ENCODE results near the gene ELMO3. TPM values are rescaled to one million over a fixed set of nuclear protein-coding genes. Genes with fewer than 3 reads are reported as not detected.

The ELMO3 gene
- total RNA-seq, 1 donor from 2014 or later: 1.7 TPM

- H3K36me3 Mint-ChIP-seq (ENCODE audit: unreplicated experiment): no peaks in the 10 kb centered on the region
- H3K4me3 Mint-ChIP-seq (ENCODE audit: unreplicated experiment): no peak overlapping the region
- peaks cover 18% of the 10 kb centered on the region for H3K4me1 Mint-ChIP-seq (ENCODE audit: unreplicated experiment)
- no peak for DNase-seq (ENCODE audit: extremely low spot score, unreplicated experiment)
- no peak overlapping the region for H3K27ac Mint-ChIP-seq (ENCODE audit: unreplicated experiment)
- no peaks in the 10 kb centered on the region for H3K27me3 Mint-ChIP-seq (ENCODE audit: unreplicated experiment)
- no peaks in the 10 kb centered on the region for H3K9me3 Mint-ChIP-seq (ENCODE audit: unreplicated experiment)
- TF ChIP-seq CTCF (IDR thresholded peaks at IDR 0.05): no peak
These were observed 11.6 kb upstream of the ELMO3 start for GRCh38 chr16:67187175-67187890.

- H3K27me3 Mint-ChIP-seq (ENCODE audit: unreplicated experiment): no peaks in the 10 kb centered on the region
These were observed 10.6 kb upstream of the ELMO3 start for GRCh38 chr16:67188323-67188722.

GRCh38 chr16:67188798-67189197 is 10.1 kb upstream of the ELMO3 start:
- no peaks in the 10 kb centered on the region for H3K36me3 Mint-ChIP-seq (ENCODE audit: unreplicated experiment)
- peaks cover 33% of the 10 kb centered on the region for H3K4me1 Mint-ChIP-seq (ENCODE audit: unreplicated experiment)

More at GRCh38 chr16:67188323-67188722, 10.6 kb upstream of the ELMO3 start:
- Mint-ChIP-seq H3K9me3 (ENCODE audit: unreplicated experiment) (no peaks in the 10 kb centered on the region), H3K4me3 (ENCODE audit: unreplicated experiment) (no peak overlapping the region), H3K4me1 (ENCODE audit: unreplicated experiment) (peaks cover 28% of the 10 kb centered on the region), H3K36me3 (ENCODE audit: unreplicated experiment) (no peaks in the 10 kb centered on the region), H3K27ac (ENCODE audit: unreplicated experiment) (no peak overlapping the region)
- DNase-seq (ENCODE audit: extremely low spot score, unreplicated experiment): no peak
- no peak for TF ChIP-seq CTCF (IDR thresholded peaks at IDR 0.05)

GRCh38 chr16:67190041-67190440 is 8.9 kb upstream of the ELMO3 start, which contains the start of gene EXOC3L1:
Gene EXOC3L1 (minus strand): TSS chr16:67190136. CDS start chr16:67189676, 460 bp downstream.
- Mint-ChIP-seq H3K27me3 (ENCODE audit: unreplicated experiment) (no peaks in the 10 kb centered on the region), H3K4me3 (ENCODE audit: unreplicated experiment) (no peak within 1 kb of the TSS), H3K27ac (ENCODE audit: unreplicated experiment) (no peak within 1 kb of the TSS), H3K9me3 (ENCODE audit: unreplicated experiment) (no peaks in the 10 kb centered on the region), H3K36me3 (ENCODE audit: unreplicated experiment) (peaks cover 4% of the 10 kb centered on the region), H3K4me1 (ENCODE audit: unreplicated experiment) (peaks cover 33% of the 10 kb centered on the region)
- TF ChIP-seq CTCF (IDR thresholded peaks at IDR 0.05): no peak
- no peak for DNase-seq (ENCODE audit: extremely low spot score, unreplicated experiment)

More at GRCh38 chr16:67188798-67189197, 10.1 kb upstream of the ELMO3 start:
- H3K27ac Mint-ChIP-seq (ENCODE audit: unreplicated experiment): no peak overlapping the region
- no peaks in the 10 kb centered on the region for H3K9me3 Mint-ChIP-seq (ENCODE audit: unreplicated experiment)
- TF ChIP-seq CTCF (IDR thresholded peaks at IDR 0.05): no peak
- no peak for DNase-seq (ENCODE audit: extremely low spot score, unreplicated experiment)
- no peaks in the 10 kb centered on the region for H3K27me3 Mint-ChIP-seq (ENCODE audit: unreplicated experiment)
- H3K4me3 Mint-ChIP-seq (ENCODE audit: unreplicated experiment): no peak overlapping the region

- TF ChIP-seq CTCF (IDR thresholded peaks at IDR 0.05): no peak
- peaks cover 6% of the 10 kb centered on the region for H3K36me3 Mint-ChIP-seq (ENCODE audit: unreplicated experiment)
- H3K27me3 Mint-ChIP-seq (ENCODE audit: unreplicated experiment): no peaks in the 10 kb centered on the region
- H3K27ac Mint-ChIP-seq (ENCODE audit: unreplicated experiment): no peak overlapping the region
- no peaks in the 10 kb centered on the region for H3K9me3 Mint-ChIP-seq (ENCODE audit: unreplicated experiment)
- peaks cover 27% of the 10 kb centered on the region for H3K4me1 Mint-ChIP-seq (ENCODE audit: unreplicated experiment)
- DNase-seq (ENCODE audit: extremely low spot score, unreplicated experiment): no peak
- H3K4me3 Mint-ChIP-seq (ENCODE audit: unreplicated experiment): peak overlapping the region; percentile 34
These were observed 8.2 kb upstream of the ELMO3 start for GRCh38 chr16:67190448-67191399.

Data from osteocyte (in vitro differentiated cells).